Glomerular visceral epithelial cell (primary cell): ENCODE data around the gene NPFFR2.
A peak's percentile ranks its signal among the peaks of the same experiment; 100 is the strongest.
"Not testable (repeated sequence)": the region's sequence is repeated elsewhere in the genome, so short reads cannot be mapped to it uniquely, and the experiment has no call there.

Experiments used
- DNase-seq: peaks from one replicate; pipeline ENCODE4 v3.0.0-alpha.2; 2016; ENCODE audit errors: extremely low spot score

The NPFFR2 gene

GRCh38 chr4:72111863-72112262 lies 80.1 kb downstream of the NPFFR2 start:
- no peak for DNase-seq

DNA sequence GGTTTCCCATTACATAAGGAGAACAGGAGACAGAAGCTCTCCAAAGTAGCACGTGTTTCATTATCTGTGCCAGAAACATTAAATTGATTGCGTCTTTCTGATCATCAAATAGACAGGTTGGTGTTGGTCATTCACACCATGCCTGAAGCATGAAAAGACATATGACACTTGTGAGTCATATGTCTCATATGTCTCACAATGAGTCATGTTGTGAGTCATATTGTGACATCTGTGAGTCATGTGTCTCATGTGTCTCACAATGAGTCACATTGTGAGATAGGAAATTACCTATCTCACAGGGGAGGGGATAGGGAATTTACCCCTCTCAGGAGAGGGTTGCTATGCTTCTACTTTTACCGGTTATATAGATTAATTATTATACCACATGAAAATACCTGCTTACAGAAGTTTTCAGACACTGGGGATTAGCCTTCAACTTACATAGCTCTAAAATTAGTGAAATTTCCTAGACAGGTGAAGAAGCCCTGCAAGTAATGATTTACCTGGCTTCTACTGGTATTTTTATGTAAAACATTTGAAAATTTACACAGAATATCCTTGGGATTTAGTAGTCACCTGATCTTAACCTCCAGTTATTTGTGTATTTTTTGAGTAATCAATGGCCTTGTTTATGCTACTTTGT lies 80.8 kb downstream of the NPFFR2 start:
- peak; percentile 86 for DNase-seq

DNA sequence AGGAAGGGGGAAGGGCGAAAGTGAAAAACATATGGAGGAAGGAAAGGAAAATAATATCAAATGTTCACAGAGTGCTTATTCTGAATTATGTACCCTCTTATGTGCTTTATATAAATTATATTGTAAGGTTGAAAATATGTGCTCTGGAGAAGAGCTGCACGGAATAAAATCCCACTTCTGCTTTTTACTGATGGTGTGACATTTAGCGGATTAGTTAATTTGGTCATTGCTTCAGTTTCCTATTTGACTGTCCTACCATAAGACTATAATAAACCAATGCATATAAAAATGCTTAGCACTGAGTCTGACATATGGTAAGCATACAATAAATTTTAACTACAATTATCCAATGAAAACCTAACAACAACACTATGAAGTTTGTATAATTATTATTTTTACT lies 86.2 kb downstream of the NPFFR2 start:
- no peak for DNase-seq

DNA sequence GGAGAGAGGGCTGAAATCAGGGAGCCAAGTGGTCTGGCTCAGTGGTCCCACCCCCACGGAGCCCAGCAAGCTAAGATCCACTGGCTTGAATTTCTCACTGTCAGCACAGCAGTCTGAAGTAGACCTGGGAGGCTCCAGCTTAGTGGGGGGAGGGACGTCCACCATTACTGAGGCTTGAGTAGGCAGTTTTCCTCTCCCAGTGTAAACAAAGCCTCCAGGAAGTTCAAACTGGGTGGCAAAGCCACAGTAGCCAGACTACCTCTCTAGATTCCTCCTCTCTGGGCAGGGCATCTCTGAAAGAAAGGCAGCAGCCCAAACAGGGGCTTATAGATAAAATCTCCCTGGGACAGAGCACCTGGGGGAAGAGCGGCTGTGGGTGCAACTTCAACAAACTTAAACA lies 88.1 kb downstream of the NPFFR2 start:
- DNase-seq, result no peak

DNA sequence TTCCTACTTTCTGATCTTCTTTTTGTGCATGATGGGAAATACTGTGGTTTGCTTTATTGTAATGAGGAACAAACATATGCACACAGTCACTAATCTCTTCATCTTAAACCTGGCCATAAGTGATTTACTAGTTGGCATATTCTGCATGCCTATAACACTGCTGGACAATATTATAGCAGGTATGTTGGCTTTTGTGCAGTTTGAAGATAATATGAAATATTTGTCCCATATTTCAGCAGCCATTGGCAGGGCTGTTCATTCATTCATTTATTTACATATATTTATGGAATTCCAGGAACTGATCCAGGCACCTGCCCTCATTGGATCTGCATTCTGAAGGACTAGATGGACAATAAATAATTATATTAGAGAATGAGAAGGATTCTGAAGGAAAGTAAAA lies 96.9 kb downstream of the NPFFR2 start:
- DNase-seq, result no peak

DNA sequence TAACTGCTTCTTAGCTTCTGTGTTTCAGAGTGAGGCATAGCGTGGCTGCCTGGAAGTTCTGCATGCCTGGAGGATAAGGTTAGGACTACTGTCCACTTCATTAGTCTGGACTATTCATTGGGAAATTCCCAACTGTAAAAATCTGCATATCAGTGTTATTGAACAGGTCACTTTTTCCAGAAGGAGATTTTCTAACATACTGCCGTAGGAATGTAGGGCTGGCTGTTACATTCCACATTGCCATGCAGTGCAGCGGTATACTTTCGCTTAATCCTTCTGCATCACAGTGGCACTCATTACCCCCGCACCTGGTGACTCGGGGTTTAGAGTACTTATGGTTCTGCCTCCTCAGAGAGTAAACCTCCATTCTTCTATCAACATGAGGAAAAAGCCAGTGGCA lies 104.6 kb downstream of the NPFFR2 start:
- peak; percentile 81 for DNase-seq

DNA sequence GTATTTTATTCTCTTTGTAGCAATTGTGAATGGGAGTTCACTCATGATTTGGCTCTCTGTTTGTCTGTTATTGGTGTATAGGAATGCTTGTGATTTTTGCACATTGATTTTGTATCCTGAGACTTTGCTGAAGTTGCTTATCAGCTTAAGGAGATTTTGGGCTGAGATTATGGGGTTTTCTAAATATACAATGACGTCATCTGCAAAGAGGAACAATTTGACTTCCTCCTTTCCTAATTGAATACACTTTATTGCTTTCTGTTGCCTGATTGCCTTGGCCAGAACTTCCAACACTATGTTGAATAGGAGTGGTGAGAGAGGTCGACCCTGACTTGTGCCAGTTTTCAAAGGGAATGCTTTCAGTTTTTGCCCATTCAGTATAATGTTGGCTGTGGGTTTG lies 108.2 kb downstream of the NPFFR2 start:
- DNase-seq, result not testable (repeated sequence)

GRCh38 chr4:72144241-72144640 lies 112.4 kb downstream of the NPFFR2 start:
- no peak for DNase-seq

- no peak for DNase-seq
These were observed 120.9 kb downstream of the NPFFR2 start for GRCh38 chr4:72152731-72153130.

DNA sequence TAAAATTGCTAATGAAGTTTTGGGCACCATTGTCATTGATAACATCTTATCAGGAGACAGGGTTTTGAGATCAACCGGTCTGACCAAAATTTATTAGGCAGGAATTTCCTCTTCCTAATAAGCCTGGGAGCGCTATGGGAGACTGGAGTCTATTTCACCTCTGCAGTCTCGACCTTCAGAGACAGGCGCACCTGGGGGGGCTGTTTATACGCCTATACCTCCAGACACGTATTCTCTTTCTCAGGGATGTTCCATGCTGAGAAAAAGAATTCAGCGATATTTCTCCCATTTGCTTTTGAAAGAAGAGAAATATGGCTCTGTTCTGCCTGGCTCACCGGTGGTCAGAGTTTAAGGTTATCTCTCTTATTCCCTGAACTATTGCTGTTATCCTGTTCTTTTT lies 121.8 kb downstream of the NPFFR2 start:
- not testable (repeated sequence) for DNase-seq

GRCh38 chr4:72169285-72169684 lies 137.5 kb downstream of the NPFFR2 start:
- not testable (repeated sequence) for DNase-seq

- DNase-seq, result no peak
These were observed 138.1 kb downstream of the NPFFR2 start for GRCh38 chr4:72169861-72170260.

GRCh38 chr4:72171761-72172160 lies 140.0 kb downstream of the NPFFR2 start:
- DNase-seq, result no peak

GRCh38 chr4:72179342-72179741 lies 147.5 kb downstream of the NPFFR2 start:
- DNase-seq, result no peak

DNA sequence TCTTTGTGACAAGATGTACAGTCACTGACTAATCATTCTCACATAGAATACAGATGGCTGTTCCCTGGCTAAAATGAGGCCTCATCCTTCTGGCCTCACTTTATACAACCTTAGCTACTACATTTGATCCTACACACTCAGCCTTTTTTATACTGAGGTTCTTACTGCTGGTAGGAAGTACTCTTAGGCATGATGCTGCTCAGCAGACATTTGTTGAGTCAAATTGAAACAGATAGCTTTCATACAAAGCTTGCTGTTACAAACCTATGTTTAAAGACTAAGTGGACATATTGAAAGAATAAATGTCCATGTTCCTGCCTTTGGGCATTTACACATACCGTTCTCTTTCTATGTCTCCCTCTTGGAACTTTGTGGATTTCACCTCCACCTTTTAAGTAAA lies 154.9 kb downstream of the NPFFR2 start:
- no peak for DNase-seq

DNA sequence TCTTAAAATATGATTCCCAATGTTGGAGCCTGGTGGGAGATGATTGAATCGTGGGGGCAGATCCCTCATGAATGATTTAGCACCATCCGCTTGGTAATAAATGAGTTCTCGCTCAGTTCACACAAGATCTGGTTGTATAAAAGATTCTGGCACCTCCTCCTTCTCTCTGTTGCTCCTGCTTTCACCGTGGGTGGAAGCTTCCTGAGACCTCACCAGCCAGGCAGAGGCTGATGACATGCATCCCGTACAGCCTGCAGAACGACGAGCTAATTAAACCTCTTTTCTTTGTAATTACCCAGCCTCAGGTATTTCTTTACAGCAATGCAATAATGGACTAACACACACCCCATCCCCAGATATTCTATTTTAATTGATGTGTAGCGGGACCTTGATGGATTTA lies 162.2 kb downstream of the NPFFR2 start:
- DNase-seq, result no peak

DNA sequence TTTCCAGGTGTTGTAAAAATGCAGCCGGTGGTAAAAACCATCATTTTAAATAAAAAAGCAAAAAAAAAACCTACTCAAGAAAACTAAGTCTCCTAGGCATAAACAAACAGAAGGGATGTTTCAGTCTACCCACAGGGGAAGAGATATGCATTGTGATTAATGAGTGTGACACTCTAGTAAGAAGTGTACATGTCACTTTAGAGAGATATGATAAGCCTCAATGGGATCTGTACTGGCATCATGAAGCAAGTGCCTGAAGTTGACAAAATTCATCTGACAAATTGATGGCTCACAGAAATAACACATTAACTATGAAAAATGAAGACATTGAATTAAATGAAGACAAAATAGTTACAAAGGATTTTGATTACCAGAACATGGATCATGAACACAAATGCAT lies 162.7 kb downstream of the NPFFR2 start:
- DNase-seq, result no peak
